ENCODE data around the gene UBE3B. TPM values are rescaled to one million over a fixed set of nuclear protein-coding genes. Genes with fewer than 3 reads are reported as not detected.

The UBE3B gene
- total RNA-seq, 1 experiment from 2014 or later = 48.6 TPM

GRCh38 chr12:109440851-109441490 lies 36.5 kb upstream of the UBE3B start:
- no peaks in the 10 kb centered on the region for H3K27me3 Mint-ChIP-seq (ENCODE audit: unreplicated experiment)
- no peak for DNase-seq
- H3K36me3 Mint-ChIP-seq (ENCODE audit: insufficient read depth, unreplicated experiment) = no peaks in the 10 kb centered on the region

GRCh38 chr12:109443794-109444193 lies 33.6 kb upstream of the UBE3B start:
- BruUV-seq (replicated peaks) = no TSS peak
- TF ChIP-seq CTCF (IDR thresholded peaks at IDR 0.05; ENCODE audit: unreplicated experiment) = no peak
- Mint-ChIP-seq H3K27ac (ENCODE audit: unreplicated experiment) (no peak overlapping the region), H3K36me3 (ENCODE audit: insufficient read depth, unreplicated experiment) (no peaks in the 10 kb centered on the region), H3K4me1 (ENCODE audit: low read depth, unreplicated experiment) (no peaks in the 10 kb centered on the region), H3K4me3 (ENCODE audit: low read depth, unreplicated experiment) (no peak overlapping the region), H3K27me3 (ENCODE audit: unreplicated experiment) (no peaks in the 10 kb centered on the region), H3K9me3 (ENCODE audit: low read depth, unreplicated experiment) (no peaks in the 10 kb centered on the region)
- DNase-seq = no peak
- CTCF ChIA-PET = interaction anchor here (0.7 to 1.4 kb wide), 2 partner anchors 11 to 15 kb away, joined by 3 to 6 read pairs; no protein-coding TSS in a partner anchor
- intact Hi-C loops (cut with micrococcal nuclease; ENCODE audit: unreplicated experiment) = no loop called here

More at GRCh38 chr12:109440851-109441490, 36.5 kb upstream of the UBE3B start:
- intact Hi-C loops (cut with micrococcal nuclease; ENCODE audit: unreplicated experiment) = no loop called here
- CTCF ChIA-PET = interaction anchor here (0.7 kb wide), 1 partner anchor 8 kb away, joined by 3 read pairs; no protein-coding TSS in a partner anchor
- no TSS peak for BruUV-seq (replicated peaks)
- H3K4me3 Mint-ChIP-seq (ENCODE audit: low read depth, unreplicated experiment) = no peak overlapping the region
- no peak overlapping the region for H3K27ac Mint-ChIP-seq (ENCODE audit: unreplicated experiment)
- no peaks in the 10 kb centered on the region for H3K4me1 Mint-ChIP-seq (ENCODE audit: low read depth, unreplicated experiment)
- no peak for TF ChIP-seq CTCF (IDR thresholded peaks at IDR 0.05; ENCODE audit: unreplicated experiment)
- no peaks in the 10 kb centered on the region for H3K9me3 Mint-ChIP-seq (ENCODE audit: low read depth, unreplicated experiment)

GRCh38 chr12:109444259-109444658 lies 33.2 kb upstream of the UBE3B start:
- no peaks in the 10 kb centered on the region for H3K9me3 Mint-ChIP-seq (ENCODE audit: low read depth, unreplicated experiment)
- CTCF ChIA-PET = interaction anchor here (1.4 kb wide), 1 partner anchor 12 kb away, joined by 6 read pairs; no protein-coding TSS in a partner anchor
- BruUV-seq (replicated peaks) = no TSS peak
- H3K4me3 Mint-ChIP-seq (ENCODE audit: low read depth, unreplicated experiment) = no peak overlapping the region
- no peaks in the 10 kb centered on the region for H3K36me3 Mint-ChIP-seq (ENCODE audit: insufficient read depth, unreplicated experiment)
- intact Hi-C loops (cut with micrococcal nuclease; ENCODE audit: unreplicated experiment) = no loop called here
- H3K27ac Mint-ChIP-seq (ENCODE audit: unreplicated experiment) = no peak overlapping the region
- no peaks in the 10 kb centered on the region for H3K27me3 Mint-ChIP-seq (ENCODE audit: unreplicated experiment)
- DNase-seq = no peak
- no peak for TF ChIP-seq CTCF (IDR thresholded peaks at IDR 0.05; ENCODE audit: unreplicated experiment)
- no peaks in the 10 kb centered on the region for H3K4me1 Mint-ChIP-seq (ENCODE audit: low read depth, unreplicated experiment)

GRCh38 chr12:109445191-109445609 lies 32.2 kb upstream of the UBE3B start:
- BruUV-seq (replicated peaks) = no TSS peak
- no peaks in the 10 kb centered on the region for H3K36me3 Mint-ChIP-seq (ENCODE audit: insufficient read depth, unreplicated experiment)
- TF ChIP-seq CTCF (IDR thresholded peaks at IDR 0.05; ENCODE audit: unreplicated experiment) = no peak
- no peak for DNase-seq
- H3K9me3 Mint-ChIP-seq (ENCODE audit: low read depth, unreplicated experiment) = no peaks in the 10 kb centered on the region
- CTCF ChIA-PET = no interaction called here
- no peaks in the 10 kb centered on the region for H3K4me1 Mint-ChIP-seq (ENCODE audit: low read depth, unreplicated experiment)
- intact Hi-C loops (cut with micrococcal nuclease; ENCODE audit: unreplicated experiment) = no loop called here
- no peak overlapping the region for H3K27ac Mint-ChIP-seq (ENCODE audit: unreplicated experiment)
- no peak overlapping the region for H3K4me3 Mint-ChIP-seq (ENCODE audit: low read depth, unreplicated experiment)
- H3K27me3 Mint-ChIP-seq (ENCODE audit: unreplicated experiment) = no peaks in the 10 kb centered on the region

Data from Calu3 (cell line).